H9 (cell line): ENCODE data around the gene UNC79. TPM values are rescaled to one million over a fixed set of nuclear protein-coding genes. Genes with fewer than 3 reads are reported as not detected.

Experiments used
- DNase-seq: peaks from one replicate; pipeline ENCODE4 v3.0.0-alpha.2; 2017
- H2AFZ ChIP-seq: one replicate; pipeline ENCODE4 v1.6.1; 2013; ENCODE audit warnings: mild to moderate bottlenecking, low read length, control low read depth, moderate library complexity
- H2AK5ac ChIP-seq: 2 replicates; pipeline ENCODE4 v1.6.1; 2013; ENCODE audit warnings: low read length, control low read depth, mixed read lengths; ENCODE audit not compliant: insufficient read length
- H2BK120ac ChIP-seq: one replicate; pipeline ENCODE4 v1.6.1; 2013; ENCODE audit warnings: low read depth, mild to moderate bottlenecking, low read length, control low read depth, inconsistent platforms; ENCODE audit not compliant: poor library complexity, severe bottlenecking
- H2BK12ac ChIP-seq: 2 replicates; pipeline ENCODE4 v1.6.1; 2013; ENCODE audit warnings: low read length, control low read depth, mixed read lengths, low read depth; ENCODE audit not compliant: insufficient read length
- H2BK15ac ChIP-seq: 2 replicates; pipeline ENCODE4 v1.6.1; 2013; ENCODE audit warnings: low read depth, low read length, control low read depth
- H2BK20ac ChIP-seq: one replicate; pipeline ENCODE4 v1.6.1; 2013; ENCODE audit warnings: low read depth, mild to moderate bottlenecking, low read length, control low read depth, inconsistent platforms; ENCODE audit not compliant: poor library complexity, severe bottlenecking
- H2BK5ac ChIP-seq: 2 replicates; pipeline ENCODE4 v1.6.1; 2013; ENCODE audit warnings: low read length, control low read depth, mixed read lengths; ENCODE audit not compliant: insufficient read length
- H3K14ac ChIP-seq: 2 replicates; pipeline ENCODE4 v1.6.1; 2013; ENCODE audit warnings: low read length, control low read depth; ENCODE audit not compliant: insufficient read depth
- H3K18ac ChIP-seq: 2 replicates; pipeline ENCODE4 v1.6.1; 2013; ENCODE audit warnings: low read depth, mild to moderate bottlenecking, mixed read lengths, low read length, control low read depth; ENCODE audit not compliant: insufficient read length
- H3K23ac ChIP-seq: 2 replicates; pipeline ENCODE4 v1.6.1; 2013; ENCODE audit warnings: low read length, control low read depth, mixed read lengths, low read depth; ENCODE audit not compliant: insufficient read length
- H3K23me2 ChIP-seq: 2 replicates; pipeline ENCODE4 v1.6.1; 2013; ENCODE audit warnings: low read depth, mild to moderate bottlenecking, mixed read lengths, low read length, control low read depth; ENCODE audit not compliant: insufficient read length, poor library complexity, severe bottlenecking
- H3K27ac ChIP-seq: 2 replicates; pipeline ENCODE4 v1.5.1; 2013; ENCODE audit warnings: low read length, control low read depth, mixed read lengths, low read depth; ENCODE audit not compliant: insufficient read length
- H3K27me3 ChIP-seq: 2 replicates; pipeline ENCODE4 v1.6.1; 2013; ENCODE audit warnings: low read length, control low read depth, inconsistent platforms; ENCODE audit not compliant: insufficient read depth
- H3K4ac ChIP-seq: 2 replicates; pipeline ENCODE4 v1.6.1; 2013; ENCODE audit warnings: low read depth, mild to moderate bottlenecking, control low read depth, inconsistent platforms, low read length, moderate library complexity
- H3K4me1 ChIP-seq: 2 replicates; pipeline ENCODE4 v1.6.1; 2013; ENCODE audit warnings: low read length, control low read depth, inconsistent platforms; ENCODE audit not compliant: insufficient read depth
- H3K4me2 ChIP-seq: 2 replicates; pipeline ENCODE4 v1.6.1; 2013; ENCODE audit warnings: low read length, control low read depth, mixed read lengths; ENCODE audit not compliant: insufficient read length, insufficient read depth
- H3K56ac ChIP-seq: 2 replicates; pipeline ENCODE4 v1.6.1; 2013; ENCODE audit warnings: low read depth, mild to moderate bottlenecking, mixed read lengths, low read length, control low read depth; ENCODE audit not compliant: insufficient read length
- H3K79me1 ChIP-seq: 2 replicates; pipeline ENCODE4 v1.6.1; 2013; ENCODE audit warnings: low read depth, mild to moderate bottlenecking, moderate library complexity, low read length, control low read depth, inconsistent platforms; ENCODE audit not compliant: insufficient read depth, poor library complexity, severe bottlenecking
- H3K79me2 ChIP-seq: 2 replicates; pipeline ENCODE4 v1.6.1; 2013; ENCODE audit warnings: low read length, control low read depth, inconsistent platforms; ENCODE audit not compliant: insufficient read depth
- H3K9ac ChIP-seq: 2 replicates; pipeline ENCODE4 v1.6.1; 2013; ENCODE audit warnings: low read length, control low read depth, mixed read lengths; ENCODE audit not compliant: insufficient read length; ENCODE audit errors: extremely low read depth
- H3K9me3 ChIP-seq: one replicate; pipeline ENCODE4 v1.6.1; 2013; ENCODE audit warnings: low read depth, low read length, inconsistent platforms; ENCODE audit not compliant: control insufficient read depth
- H3T11ph ChIP-seq: one replicate; pipeline ENCODE4 v1.6.1; 2013; ENCODE audit warnings: mild to moderate bottlenecking, low read length, control low read depth, inconsistent platforms
- H4K20me1 ChIP-seq: one replicate; pipeline ENCODE4 v1.6.1; 2013; ENCODE audit not compliant: control insufficient read depth, insufficient read length, insufficient read depth
- H4K5ac ChIP-seq: 2 replicates; pipeline ENCODE4 v1.6.1; 2013; ENCODE audit warnings: low read depth, mild to moderate bottlenecking, mixed read lengths, low read length, control low read depth; ENCODE audit not compliant: insufficient read length
- H4K8ac ChIP-seq: replicated peaks from 2 replicates; pipeline ENCODE4 v1.6.1; 2013; ENCODE audit warnings: low read length, control low read depth, mixed read lengths, low read depth; ENCODE audit not compliant: insufficient read length
- H4K91ac ChIP-seq: 2 replicates; pipeline ENCODE4 v1.6.1; 2013; ENCODE audit warnings: low read depth, mild to moderate bottlenecking, moderate library complexity, mixed read lengths, low read length, control low read depth; ENCODE audit not compliant: insufficient read length
- H3K27ac Mint-ChIP-seq, 3 experiments: 2 replicates in 2 of 3; 3 replicates in 1 of 3; pipeline ENCODE4 v1.8.0; 2020 to 2021; ENCODE audit warnings: mixed read lengths in 3 of 3, mild to moderate bottlenecking in 1 of 3, moderate library complexity in 1 of 3
- H3K27me3 Mint-ChIP-seq: 2 replicates; pipeline ENCODE4 v1.8.0; 2021; ENCODE audit warnings: low read depth, mild to moderate bottlenecking, moderate library complexity, mixed read lengths
- H3K36me3 Mint-ChIP-seq, 3 experiments: 2 replicates in 2 of 3; 3 replicates in 1 of 3; pipeline ENCODE4 v1.8.0; 2020 to 2021; ENCODE audit warnings: low read depth in 3 of 3, mixed read lengths in 3 of 3; ENCODE audit not compliant: insufficient read depth in 1 of 3
- H3K4me1 Mint-ChIP-seq, 2 experiments: 2 replicates each; pipeline ENCODE4 v1.8.0; 2020; ENCODE audit warnings: mixed read lengths in 2 of 2
- H3K4me3 Mint-ChIP-seq, 2 experiments: 2 replicates in 1 of 2; 3 replicates in 1 of 2; pipeline ENCODE4 v1.8.0; 2020 to 2021; ENCODE audit warnings: mild to moderate bottlenecking in 2 of 2, mixed read lengths in 2 of 2, moderate library complexity in 1 of 2
- H3K9me3 Mint-ChIP-seq, 2 experiments: 2 replicates in 1 of 2; 3 replicates in 1 of 2; pipeline ENCODE4 v1.8.0; 2020; ENCODE audit warnings: mild to moderate bottlenecking in 2 of 2, mixed read lengths in 2 of 2, moderate library complexity in 1 of 2
- WGBS: extraction: QIAGEN DNeasy Blood & Tissue Kit; methylation state at CpG from one replicate; pipeline ENCODE4 v1.1.7; 2013; ENCODE audit warnings: missing lambda C conversion rate, low lambda C conversion rate, mixed read lengths; ENCODE audit not compliant: insufficient read length; ENCODE audit errors: extremely low coverage; 5-methylcytosine and 5-hydroxymethylcytosine counted together
- total RNA-seq: library from RNA; stranded (reverse); gene quantifications from 2 replicates; pipeline ENCODE4 v1.2.1, GENCODE V29; 2021
- TF ChIP-seq, protein P1 (sequence below): fragments of 200-600 bp; sonication (generic); conservative IDR thresholded peaks from 3 replicates; pipeline ENCODE4 v1.8.0; 2021; ENCODE audit warnings: antibody characterized with exemption, mild to moderate bottlenecking

The UNC79 gene
- total RNA-seq, 1 experiment from 2014 or later, result 3.0 TPM

DNA sequence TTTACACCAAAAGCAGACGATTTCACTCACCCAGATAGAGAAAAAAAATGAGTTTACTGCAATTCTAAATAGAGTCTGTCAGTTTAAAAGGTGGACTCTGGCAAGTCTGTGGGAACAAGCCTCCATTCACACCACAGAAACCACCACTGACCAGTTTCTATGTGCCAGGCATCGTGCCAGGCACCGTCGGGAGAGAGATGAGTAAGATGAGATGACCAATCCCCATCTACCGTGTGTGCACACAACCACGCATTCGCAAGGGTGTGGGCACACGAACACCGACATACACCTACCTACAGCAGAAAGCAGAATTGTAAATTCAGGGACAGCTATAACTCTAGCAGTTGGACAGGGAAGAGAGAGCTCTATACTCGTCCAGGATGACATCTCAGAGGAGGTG is 299.3 kb downstream of the UNC79 start:
- no CpG with 5 or more reads among the region's 10 CpGs for WGBS
- Histone ChIP-seq H3K27ac (no peak overlapping the region), H3K56ac (no peak overlapping the region), H2BK20ac (no peak overlapping the region), H4K91ac (no peak overlapping the region), H3T11ph (no peak overlapping the region), H2BK120ac (no peak overlapping the region), H3K14ac (no peak overlapping the region), H3K23ac (no peak overlapping the region), H3K18ac (no peak overlapping the region), H3K4me1 (no peaks in the 10 kb centered on the region), H2BK15ac (no peak overlapping the region), H3K4ac (no peak overlapping the region), H4K8ac (no peak overlapping the region), H3K79me2 (no peaks in the 10 kb centered on the region), H2BK5ac (no peak overlapping the region), H3K23me2 (no peaks in the 10 kb centered on the region), H3K9ac (no peak overlapping the region), H3K79me1 (no peaks in the 10 kb centered on the region), H3K27me3 (no peaks in the 10 kb centered on the region), H2AK5ac (no peak overlapping the region), H4K20me1 (no peaks in the 10 kb centered on the region), H2BK12ac (no peak overlapping the region), H2AFZ (no peak overlapping the region), H3K4me2 (no peak overlapping the region), H4K5ac (no peak overlapping the region), H3K9me3 (no peaks in the 10 kb centered on the region)
- H3K36me3 Mint-ChIP-seq, result 0 out of 7 replicates have a peak, but pooled peaks cover 0 to 2% (median 0%) of the 10 kb centered on the region in 3 experiments
- no peak overlapping the region; a peak in 2 of 7 replicates for H3K27ac Mint-ChIP-seq
- no peak for DNase-seq
- H3K27me3 Mint-ChIP-seq, result no peaks in the 10 kb centered on the region
- TF ChIP-seq, protein P1, sequence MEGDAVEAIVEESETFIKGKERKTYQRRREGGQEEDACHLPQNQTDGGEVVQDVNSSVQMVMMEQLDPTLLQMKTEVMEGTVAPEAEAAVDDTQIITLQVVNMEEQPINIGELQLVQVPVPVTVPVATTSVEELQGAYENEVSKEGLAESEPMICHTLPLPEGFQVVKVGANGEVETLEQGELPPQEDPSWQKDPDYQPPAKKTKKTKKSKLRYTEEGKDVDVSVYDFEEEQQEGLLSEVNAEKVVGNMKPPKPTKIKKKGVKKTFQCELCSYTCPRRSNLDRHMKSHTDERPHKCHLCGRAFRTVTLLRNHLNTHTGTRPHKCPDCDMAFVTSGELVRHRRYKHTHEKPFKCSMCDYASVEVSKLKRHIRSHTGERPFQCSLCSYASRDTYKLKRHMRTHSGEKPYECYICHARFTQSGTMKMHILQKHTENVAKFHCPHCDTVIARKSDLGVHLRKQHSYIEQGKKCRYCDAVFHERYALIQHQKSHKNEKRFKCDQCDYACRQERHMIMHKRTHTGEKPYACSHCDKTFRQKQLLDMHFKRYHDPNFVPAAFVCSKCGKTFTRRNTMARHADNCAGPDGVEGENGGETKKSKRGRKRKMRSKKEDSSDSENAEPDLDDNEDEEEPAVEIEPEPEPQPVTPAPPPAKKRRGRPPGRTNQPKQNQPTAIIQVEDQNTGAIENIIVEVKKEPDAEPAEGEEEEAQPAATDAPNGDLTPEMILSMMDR, result no peak
- no peaks in the 10 kb centered on the region; a peak in 1 of 5 replicates for H3K9me3 Mint-ChIP-seq
- H3K4me1 Mint-ChIP-seq, result peaks cover 12 to 27% of the 10 kb centered on the region in 2 experiments
- no peak overlapping the region for H3K4me3 Mint-ChIP-seq
